BE2C (cell line): ENCODE measurements around the gene FKBP15.

Source experiments
- DNase-seq: peaks from one replicate; pipeline ENCODE4 v3.0.0-alpha.2; 2020
- H3K27me3 ChIP-seq: fragments of 250-450 bp; sonication (Bioruptor Pico); 2 replicates; pipeline ENCODE4 v1.5.1; 2020; ENCODE audit warnings: mild to moderate bottlenecking
- H3K36me3 ChIP-seq: fragments of 250-450 bp; sonication (Bioruptor Pico); 2 replicates; pipeline ENCODE4 v1.5.1; 2020; ENCODE audit warnings: mild to moderate bottlenecking
- H3K4me1 ChIP-seq: fragments of 250-450 bp; sonication (Bioruptor Pico); 2 replicates; pipeline ENCODE4 v1.5.1; 2020
- H3K4me3 ChIP-seq: 2 replicates; pipeline ENCODE4 v1.5.1; 2011; ENCODE audit warnings: low read depth, low read length
- H3K9me3 ChIP-seq: fragments of 250-450 bp; sonication (Bioruptor Pico); 2 replicates; pipeline ENCODE4 v1.5.1; 2020
- TF ChIP-seq, protein P1 (sequence below): IDR thresholded peaks from 2 replicates; pipeline ENCODE4 v1.5.1; 2012; ENCODE audit warnings: mild to moderate bottlenecking, low read depth, low read length

Gene FKBP15

DNA sequence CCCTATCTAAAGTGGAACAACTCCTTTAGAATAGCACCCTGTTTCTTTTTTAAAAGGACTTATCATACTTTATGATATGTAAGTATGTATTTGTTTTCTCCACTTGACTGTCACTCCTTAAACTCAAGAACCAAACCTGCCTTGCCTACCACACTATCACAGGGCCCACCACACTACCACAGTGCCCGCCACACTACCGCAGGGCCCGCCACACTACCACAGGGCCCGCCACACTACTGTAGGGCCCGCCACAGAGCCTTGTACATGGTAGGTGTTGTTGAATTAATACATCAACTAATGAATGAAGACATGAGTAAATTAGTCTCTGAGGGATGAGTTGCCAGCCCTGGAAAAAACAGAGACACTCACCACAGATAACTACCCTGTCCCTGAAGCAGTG, 52.3 kb downstream of the FKBP15 start:
- TF ChIP-seq, protein P1, sequence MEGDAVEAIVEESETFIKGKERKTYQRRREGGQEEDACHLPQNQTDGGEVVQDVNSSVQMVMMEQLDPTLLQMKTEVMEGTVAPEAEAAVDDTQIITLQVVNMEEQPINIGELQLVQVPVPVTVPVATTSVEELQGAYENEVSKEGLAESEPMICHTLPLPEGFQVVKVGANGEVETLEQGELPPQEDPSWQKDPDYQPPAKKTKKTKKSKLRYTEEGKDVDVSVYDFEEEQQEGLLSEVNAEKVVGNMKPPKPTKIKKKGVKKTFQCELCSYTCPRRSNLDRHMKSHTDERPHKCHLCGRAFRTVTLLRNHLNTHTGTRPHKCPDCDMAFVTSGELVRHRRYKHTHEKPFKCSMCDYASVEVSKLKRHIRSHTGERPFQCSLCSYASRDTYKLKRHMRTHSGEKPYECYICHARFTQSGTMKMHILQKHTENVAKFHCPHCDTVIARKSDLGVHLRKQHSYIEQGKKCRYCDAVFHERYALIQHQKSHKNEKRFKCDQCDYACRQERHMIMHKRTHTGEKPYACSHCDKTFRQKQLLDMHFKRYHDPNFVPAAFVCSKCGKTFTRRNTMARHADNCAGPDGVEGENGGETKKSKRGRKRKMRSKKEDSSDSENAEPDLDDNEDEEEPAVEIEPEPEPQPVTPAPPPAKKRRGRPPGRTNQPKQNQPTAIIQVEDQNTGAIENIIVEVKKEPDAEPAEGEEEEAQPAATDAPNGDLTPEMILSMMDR, result no peak
- no peak overlapping the region for H3K4me3 ChIP-seq
- peaks cover 93% of the 10 kb centered on the region for H3K36me3 ChIP-seq
- no peak for DNase-seq
- H3K9me3 ChIP-seq, result no peaks in the 10 kb centered on the region
- H3K27me3 ChIP-seq, result no peaks in the 10 kb centered on the region
- no peaks in the 10 kb centered on the region; the same call in 1 of the 2 replicates for H3K4me1 ChIP-seq

DNA sequence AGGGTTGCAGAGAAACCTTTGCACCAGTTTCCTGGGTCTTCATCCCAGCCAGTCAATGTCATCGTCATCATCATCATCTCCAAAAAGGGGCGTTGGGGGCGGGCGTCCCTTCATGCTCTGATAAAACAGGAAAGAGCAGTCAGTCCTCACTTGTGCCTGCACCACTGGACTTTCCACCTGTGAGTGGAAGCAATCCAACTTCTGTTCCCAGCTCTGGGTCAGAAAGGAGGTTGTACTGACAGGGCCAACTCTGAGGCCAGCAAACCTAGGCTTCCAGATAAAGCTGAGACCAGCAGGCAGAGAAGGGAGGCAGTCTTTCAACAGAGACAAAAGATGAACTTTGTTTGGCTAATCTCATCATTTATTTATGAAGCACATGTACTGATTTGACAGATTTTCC, 55.0 kb downstream of the FKBP15 start:
- TF ChIP-seq, protein P1, result no peak
- Histone ChIP-seq H3K36me3 (peaks cover 94% of the 10 kb centered on the region), H3K4me1 (no peaks in the 10 kb centered on the region; the same call in 1 of the 2 replicates)

DNA sequence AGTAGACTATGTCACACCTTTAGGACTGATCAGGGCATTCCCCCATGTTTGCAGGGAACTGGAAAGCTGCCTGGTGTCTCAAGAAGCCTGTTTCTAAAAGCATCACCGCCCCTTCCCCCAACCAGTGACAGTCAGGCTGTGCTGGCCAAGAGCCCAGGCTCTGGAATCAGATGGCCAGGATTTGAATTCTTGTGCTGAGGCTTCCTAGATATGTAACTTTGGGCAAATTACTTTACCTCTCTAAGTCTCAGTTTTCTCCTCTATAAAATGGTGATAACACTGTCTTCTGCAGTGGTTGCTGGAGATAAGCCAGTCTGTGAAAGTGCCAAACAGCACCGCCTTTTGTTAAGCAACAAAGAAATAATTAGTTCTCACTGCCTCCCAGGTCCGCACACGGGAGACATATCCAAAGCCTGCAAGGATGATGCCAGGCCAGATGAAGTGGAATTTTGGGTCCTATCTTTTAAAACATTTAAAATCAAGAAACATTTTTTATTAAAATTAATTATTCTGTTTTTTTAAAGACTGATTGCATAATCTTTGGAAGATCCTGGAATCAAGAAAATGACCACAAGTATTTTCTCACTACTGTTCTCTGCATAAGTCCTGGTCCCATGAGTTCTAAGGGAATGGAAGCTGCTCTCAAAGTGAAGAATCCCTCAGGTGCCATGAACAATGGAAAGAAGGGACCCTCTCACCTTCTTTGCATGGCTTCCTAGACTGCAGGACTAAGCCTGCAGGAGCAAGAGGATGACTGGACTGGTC, 56.4 kb downstream of the FKBP15 start:
- Histone ChIP-seq H3K4me3 (no peak overlapping the region), H3K9me3 (no peaks in the 10 kb centered on the region), H3K4me1 (no peaks in the 10 kb centered on the region; the same call in 1 of the 2 replicates), H3K27me3 (no peaks in the 10 kb centered on the region), H3K36me3 (peaks cover 81% of the 10 kb centered on the region)
- TF ChIP-seq, protein P1, result no peak
- DNase-seq, result peak; percentile 50

More for the DNA sequence above, 55.0 kb downstream of the FKBP15 start:
- no peak for DNase-seq
- Histone ChIP-seq H3K4me3 (no peak overlapping the region), H3K9me3 (no peaks in the 10 kb centered on the region), H3K27me3 (no peaks in the 10 kb centered on the region)

DNA sequence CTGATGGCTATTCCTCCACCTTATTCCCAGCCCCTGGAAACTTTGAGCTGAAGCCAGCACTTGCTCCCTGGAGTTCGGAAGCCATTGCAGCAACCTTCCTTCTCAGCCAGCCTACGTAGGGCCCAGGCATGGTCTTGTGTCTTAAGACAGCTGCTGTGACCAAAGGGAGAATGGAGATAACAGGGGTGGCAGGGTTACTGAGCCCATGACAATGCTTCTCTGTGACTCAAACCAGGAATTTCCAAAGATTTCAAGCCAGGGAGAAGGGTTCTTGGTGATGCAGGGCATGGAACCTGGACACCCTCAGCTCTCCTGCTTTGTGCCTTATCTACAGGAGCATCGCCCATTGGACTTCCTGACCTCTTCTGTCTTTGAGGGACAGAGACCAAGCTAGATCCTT, 58.1 kb downstream of the FKBP15 start:
- Histone ChIP-seq H3K36me3 (peaks cover 67% of the 10 kb centered on the region), H3K9me3 (no peaks in the 10 kb centered on the region), H3K4me1 (no peaks in the 10 kb centered on the region; the same call in 1 of the 2 replicates), H3K27me3 (no peaks in the 10 kb centered on the region), H3K4me3 (no peak overlapping the region)
- TF ChIP-seq, protein P1, result no peak
- no peak for DNase-seq

DNA sequence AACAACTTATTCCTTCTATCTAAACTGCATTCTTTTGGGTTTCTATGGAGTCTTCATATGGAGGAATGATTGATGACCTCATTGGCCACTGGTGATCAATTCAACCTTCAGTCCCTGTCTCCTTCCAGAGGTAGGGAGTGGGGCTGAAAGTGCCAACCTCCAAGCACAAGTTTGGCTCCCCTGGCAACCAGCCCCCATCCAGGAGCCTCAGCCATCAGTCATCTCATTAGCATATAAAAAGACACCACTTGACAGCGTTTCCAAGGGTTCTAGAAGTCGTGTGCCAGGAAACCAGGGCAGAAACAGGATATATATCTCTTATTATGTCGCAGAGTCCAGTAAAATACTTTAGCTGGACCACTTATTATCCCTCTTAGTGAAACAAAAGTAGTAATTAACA, 60.5 kb downstream of the FKBP15 start:
- no peaks in the 10 kb centered on the region for H3K9me3 ChIP-seq
- no peak overlapping the region for H3K4me3 ChIP-seq
- TF ChIP-seq, protein P1, result no peak
- H3K27me3 ChIP-seq, result no peaks in the 10 kb centered on the region
- H3K36me3 ChIP-seq, result peaks cover 44% of the 10 kb centered on the region
- H3K4me1 ChIP-seq, result peaks cover 8% of the 10 kb centered on the region
- DNase-seq, result no peak

DNA sequence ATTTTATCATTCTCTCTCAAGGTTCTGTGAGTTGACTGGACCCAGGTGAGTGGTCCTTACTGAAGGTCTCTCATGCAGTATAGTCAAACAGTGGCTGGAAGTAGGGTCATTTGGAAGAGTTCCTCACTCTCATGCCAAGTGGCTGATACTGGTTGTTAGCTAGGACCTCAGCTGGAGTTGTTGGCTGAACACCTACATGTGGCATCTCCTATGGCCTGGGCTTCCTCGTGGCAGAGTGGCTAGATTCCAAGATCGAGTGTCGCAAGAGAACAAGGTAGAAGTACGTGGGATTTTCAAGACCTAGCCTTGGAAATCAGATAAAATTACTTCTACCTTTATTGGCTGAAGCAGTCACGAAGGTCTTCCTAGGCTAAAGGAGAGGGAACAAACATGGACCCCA, 62.6 kb downstream of the FKBP15 start:
- TF ChIP-seq, protein P1, result no peak
- no peak for DNase-seq
- H3K36me3 ChIP-seq, result peaks cover 25% of the 10 kb centered on the region
- no peak overlapping the region for H3K4me3 ChIP-seq
- H3K9me3 ChIP-seq, result no peaks in the 10 kb centered on the region
- H3K27me3 ChIP-seq, result no peaks in the 10 kb centered on the region
- peaks cover 9% of the 10 kb centered on the region for H3K4me1 ChIP-seq
